Hepatocyte (in vitro differentiated cells): Measurements from ENCODE around the gene CD226. TPM values are rescaled to one million over a fixed set of nuclear protein-coding genes. Genes with fewer than 3 reads are reported as not detected.
A peak's percentile ranks its signal among the peaks of the same experiment; 100 is the strongest.
"Not testable (repeated sequence)": the region's sequence is repeated elsewhere in the genome, so short reads cannot be mapped to it uniquely, and the experiment has no call there.

Experiments used
- DNase-seq: peaks from one replicate; pipeline ENCODE4 v3.0.0-alpha.2; 2016; ENCODE audit warnings: low spot score
- H2AFZ ChIP-seq: fragments of 200-600 bp; sonication (generic); 2 replicates; pipeline ENCODE4 v1.6.0; 2016; ENCODE audit warnings: antibody characterized with exemption, mild to moderate bottlenecking
- H3K27ac ChIP-seq: fragments of 200-600 bp; sonication (generic); 2 replicates; pipeline ENCODE4 v1.5.1; 2016; ENCODE audit warnings: mild to moderate bottlenecking
- H3K27me3 ChIP-seq: fragments of 200-600 bp; sonication (generic); 2 replicates; pipeline ENCODE4 v1.6.1; 2016
- H3K36me3 ChIP-seq: fragments of 200-600 bp; sonication (generic); replicated peaks from 2 replicates; pipeline ENCODE4 v1.5.1; 2016; ENCODE audit warnings: low read depth; ENCODE audit not compliant: insufficient read depth
- H3K4me1 ChIP-seq: fragments of 200-600 bp; sonication (generic); 2 replicates; pipeline ENCODE4 v1.5.1; 2016; ENCODE audit warnings: mild to moderate bottlenecking, moderate library complexity; ENCODE audit not compliant: insufficient read depth
- H3K4me2 ChIP-seq: fragments of 200-600 bp; sonication (generic); 2 replicates; pipeline ENCODE4 v1.6.0; 2016
- H3K4me3 ChIP-seq: fragments of 200-600 bp; sonication (generic); 2 replicates; pipeline ENCODE4 v1.5.1; 2016; ENCODE audit warnings: mild to moderate bottlenecking
- H3K79me2 ChIP-seq: fragments of 200-600 bp; sonication (generic); 2 replicates; pipeline ENCODE4 v1.6.0; 2017; ENCODE audit warnings: mild to moderate bottlenecking
- H3K9me2 ChIP-seq: fragments of 200-600 bp; sonication (generic); replicated peaks from 2 replicates; pipeline ENCODE4 v1.6.0; 2017; ENCODE audit warnings: mild to moderate bottlenecking; ENCODE audit not compliant: insufficient read depth
- H3K9me3 ChIP-seq: fragments of 200-600 bp; sonication (generic); 2 replicates; pipeline ENCODE4 v1.5.1; 2016; ENCODE audit warnings: low read depth, mild to moderate bottlenecking
- H4K20me1 ChIP-seq: fragments of 200-600 bp; sonication (generic); 2 replicates; pipeline ENCODE4 v1.6.0; 2016; ENCODE audit warnings: mild to moderate bottlenecking; ENCODE audit not compliant: insufficient read depth, poor library complexity, severe bottlenecking
- EZH2 ChIP-seq: fragments of 200-600 bp; sonication (generic); IDR thresholded peaks from 2 replicates; pipeline ENCODE4 v1.6.1; 2016; ENCODE audit warnings: antibody characterized with exemption, mild to moderate bottlenecking, borderline replicate concordance
- EZH2phosphoT487 ChIP-seq: fragments of 200-600 bp; sonication (generic); IDR thresholded peaks from one replicate; pipeline ENCODE4 v1.6.1; 2018; ENCODE audit warnings: antibody characterized with exemption, mild to moderate bottlenecking, low read depth, moderate library complexity; ENCODE audit not compliant: unreplicated experiment, severe bottlenecking
- WGBS: methylation state at CpG from one replicate; pipeline ENCODE4 v1.1.6; 2016; ENCODE audit warnings: low lambda C conversion rate; ENCODE audit errors: missing lambda C conversion rate; 5-methylcytosine and 5-hydroxymethylcytosine counted together
- polyA plus RNA-seq: library from polyadenylated mRNA; unstranded; fragments of >200 nt; fragmentation: Nextera tagmentation; extraction: Ambion mirVana; gene quantifications from 2 replicates; pipeline ENCODE4 v1.2.1, GENCODE V29; 2016
- total RNA-seq: library from RNA; depleted of rRNA; stranded (reverse); fragments of >200 nt; gene quantifications from 2 replicates; pipeline ENCODE4 v1.2.3, GENCODE V29; 2014
- TF ChIP-seq, protein P1 (sequence below): fragments of 200-600 bp; sonication (generic); IDR thresholded peaks from 2 replicates; pipeline ENCODE4 v1.5.1; 2016; ENCODE audit warnings: antibody characterized with exemption, mild to moderate bottlenecking; ENCODE audit not compliant: poor library complexity

Gene CD226
- total and polyA plus RNA-seq, 2 experiments from 2014 or later, result 0.07 TPM; not detected in 1

DNA sequence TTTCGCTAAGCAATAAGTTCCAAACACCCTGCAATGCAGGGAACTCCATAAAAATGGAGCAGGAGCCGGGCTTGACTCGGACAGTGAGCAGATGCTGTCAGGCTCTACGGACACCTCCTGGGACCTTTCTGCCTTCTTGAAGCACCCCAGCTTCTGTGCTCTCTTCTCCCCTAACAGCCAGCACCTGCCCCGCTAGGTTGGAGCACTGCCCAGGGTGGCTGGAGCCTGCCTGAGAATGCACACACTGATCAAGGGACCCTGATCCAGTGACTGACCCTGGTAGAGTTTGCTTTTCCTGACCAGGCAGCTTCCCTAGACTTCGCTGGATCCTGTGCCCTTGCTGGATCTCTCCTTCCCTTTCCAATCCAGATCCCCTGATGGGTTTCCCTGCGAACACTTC, 40.9 kb downstream of the CD226 start:
- TF ChIP-seq, protein P1, sequence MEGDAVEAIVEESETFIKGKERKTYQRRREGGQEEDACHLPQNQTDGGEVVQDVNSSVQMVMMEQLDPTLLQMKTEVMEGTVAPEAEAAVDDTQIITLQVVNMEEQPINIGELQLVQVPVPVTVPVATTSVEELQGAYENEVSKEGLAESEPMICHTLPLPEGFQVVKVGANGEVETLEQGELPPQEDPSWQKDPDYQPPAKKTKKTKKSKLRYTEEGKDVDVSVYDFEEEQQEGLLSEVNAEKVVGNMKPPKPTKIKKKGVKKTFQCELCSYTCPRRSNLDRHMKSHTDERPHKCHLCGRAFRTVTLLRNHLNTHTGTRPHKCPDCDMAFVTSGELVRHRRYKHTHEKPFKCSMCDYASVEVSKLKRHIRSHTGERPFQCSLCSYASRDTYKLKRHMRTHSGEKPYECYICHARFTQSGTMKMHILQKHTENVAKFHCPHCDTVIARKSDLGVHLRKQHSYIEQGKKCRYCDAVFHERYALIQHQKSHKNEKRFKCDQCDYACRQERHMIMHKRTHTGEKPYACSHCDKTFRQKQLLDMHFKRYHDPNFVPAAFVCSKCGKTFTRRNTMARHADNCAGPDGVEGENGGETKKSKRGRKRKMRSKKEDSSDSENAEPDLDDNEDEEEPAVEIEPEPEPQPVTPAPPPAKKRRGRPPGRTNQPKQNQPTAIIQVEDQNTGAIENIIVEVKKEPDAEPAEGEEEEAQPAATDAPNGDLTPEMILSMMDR, result no peak
- TF ChIP-seq EZH2phosphoT487 (no peak), EZH2 (no peak)

DNA sequence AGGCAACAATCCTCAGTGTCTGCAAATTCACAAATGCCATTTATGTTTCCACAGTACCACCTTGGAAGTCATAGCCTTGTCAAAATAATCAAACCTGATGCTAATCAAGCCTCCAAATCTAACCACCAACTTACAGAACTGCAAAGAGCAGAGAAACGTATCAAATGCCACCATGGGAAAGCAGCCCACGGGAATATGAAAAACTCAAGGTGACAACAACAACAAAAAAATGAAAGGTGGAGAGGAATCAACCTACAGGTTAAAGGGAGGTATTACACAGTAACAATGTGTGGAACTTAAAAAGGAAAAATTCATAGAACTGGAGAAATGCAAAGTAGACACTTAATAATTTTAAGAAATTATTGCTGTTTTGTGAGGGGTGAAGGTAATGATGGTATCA, 46.7 kb downstream of the CD226 start:
- H3K9me3 ChIP-seq, result peaks cover 3% of the 10 kb centered on the region
- H3K9me2 ChIP-seq, result no peaks in the 10 kb centered on the region
- no peaks in the 10 kb centered on the region for H3K27me3 ChIP-seq
- WGBS, result 97% methylated on average over 2 of the region's 2 CpGs
- DNase-seq, result no peak
- no peaks in the 10 kb centered on the region for H3K36me3 ChIP-seq
- H3K4me2 ChIP-seq, result no peak overlapping the region
- no peaks in the 10 kb centered on the region for H4K20me1 ChIP-seq
- no peak overlapping the region for H2AFZ ChIP-seq
- no peaks in the 10 kb centered on the region for H3K4me1 ChIP-seq
- H3K79me2 ChIP-seq, result no peaks in the 10 kb centered on the region
- H3K27ac ChIP-seq, result no peak overlapping the region
- TF ChIP-seq EZH2phosphoT487, result no peak
- TF ChIP-seq, protein P1, result peak; percentile 3
- no peak overlapping the region for H3K4me3 ChIP-seq

More for the DNA sequence above, 40.9 kb downstream of the CD226 start:
- H3K9me3 ChIP-seq, result no peaks in the 10 kb centered on the region
- H3K4me2 ChIP-seq, result no peak overlapping the region
- DNase-seq, result no peak
- H4K20me1 ChIP-seq, result no peaks in the 10 kb centered on the region
- 97% methylated on average over 7 of the region's 7 CpGs for WGBS
- no peak overlapping the region for H3K4me3 ChIP-seq
- no peaks in the 10 kb centered on the region for H3K79me2 ChIP-seq
- H3K36me3 ChIP-seq, result no peaks in the 10 kb centered on the region
- H3K27me3 ChIP-seq, result no peaks in the 10 kb centered on the region
- no peak overlapping the region for H2AFZ ChIP-seq
- no peaks in the 10 kb centered on the region for H3K4me1 ChIP-seq
- no peak overlapping the region for H3K27ac ChIP-seq
- no peaks in the 10 kb centered on the region for H3K9me2 ChIP-seq

DNA sequence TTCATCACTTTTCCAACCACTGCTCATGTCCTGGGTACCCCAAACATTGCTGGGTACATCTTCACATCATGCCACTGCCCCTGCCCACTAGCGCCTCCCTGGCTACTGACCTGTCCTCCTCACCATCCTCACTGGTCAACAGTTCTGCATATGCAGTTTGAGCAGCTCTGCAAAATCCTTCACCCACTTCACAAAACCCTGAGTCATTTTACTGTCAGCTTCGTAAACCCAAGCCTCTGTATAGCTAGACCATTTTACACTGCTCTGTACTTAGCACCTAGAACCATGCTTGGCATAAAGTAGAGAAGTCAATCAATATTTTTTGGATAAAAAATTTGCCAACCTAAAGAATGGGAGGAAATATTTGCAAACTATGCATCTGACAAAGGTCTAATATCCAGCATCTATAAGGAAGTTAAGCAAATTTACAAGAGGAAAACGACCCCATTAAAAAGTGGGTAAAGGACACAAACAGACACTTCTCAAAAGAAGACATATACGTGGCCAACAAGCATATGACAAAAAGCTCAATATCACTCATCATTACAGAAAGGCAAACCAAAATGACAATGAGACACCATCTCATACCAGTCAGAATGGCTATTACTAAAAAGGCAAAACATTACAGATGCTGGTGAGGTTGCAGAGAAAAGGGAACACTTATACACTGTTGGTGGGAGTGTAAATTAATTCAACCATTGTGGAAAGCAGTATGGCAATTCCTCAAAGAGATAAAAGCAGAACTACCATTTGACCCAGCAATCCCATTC, 48.3 kb downstream of the CD226 start:
- H3K4me1 ChIP-seq, H3K36me3 ChIP-seq, H3K9me3 ChIP-seq, H3K27me3 ChIP-seq, H3K4me3 ChIP-seq, H3K9me2 ChIP-seq, H3K27ac ChIP-seq, H2AFZ ChIP-seq, H3K79me2 ChIP-seq, H3K4me2 ChIP-seq, H4K20me1 ChIP-seq, DNase-seq: not testable (repeated sequence)
- 91% methylated on average over 4 of the region's 4 CpGs for WGBS

DNA sequence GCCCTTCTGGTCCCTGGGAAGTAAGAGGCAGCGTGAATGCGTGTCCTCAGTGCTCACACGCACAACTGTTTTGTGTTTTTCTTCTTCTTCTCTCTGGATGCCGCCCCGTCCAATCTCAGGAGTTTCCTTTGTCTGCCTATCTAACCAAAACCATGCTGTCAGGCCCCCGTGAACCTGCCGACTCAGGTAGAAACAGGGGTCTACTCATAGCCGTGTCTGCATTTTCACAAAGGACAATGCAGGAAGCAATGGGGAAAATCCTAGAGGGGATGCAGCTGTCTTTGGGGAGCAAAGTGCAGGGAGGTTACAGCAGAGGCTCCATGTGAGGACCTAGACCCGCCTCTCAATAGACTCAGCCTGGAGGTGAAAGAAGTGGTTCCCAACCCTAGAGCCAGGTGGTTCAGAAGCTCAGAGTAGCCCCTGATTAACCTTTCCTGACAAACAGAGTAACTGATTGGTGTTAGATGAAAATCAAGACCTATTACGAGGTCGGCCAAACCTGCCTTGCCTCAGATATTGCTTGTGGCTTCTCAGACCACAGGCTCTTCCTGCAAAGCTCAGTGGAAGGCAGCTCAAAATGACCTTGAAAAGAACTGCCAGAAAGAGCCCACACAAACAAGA, 49.3 kb downstream of the CD226 start:
- no peak overlapping the region for H3K4me3 ChIP-seq
- no peak overlapping the region for H2AFZ ChIP-seq
- H3K27me3 ChIP-seq, result no peaks in the 10 kb centered on the region
- no peak for TF ChIP-seq EZH2
- no peak for TF ChIP-seq EZH2phosphoT487
- TF ChIP-seq, protein P1, result no peak
- DNase-seq, result no peak
- H3K9me3 ChIP-seq, result peaks cover 3% of the 10 kb centered on the region
- H4K20me1 ChIP-seq, result no peaks in the 10 kb centered on the region
- no peak overlapping the region for H3K27ac ChIP-seq
- no peaks in the 10 kb centered on the region for H3K9me2 ChIP-seq
- no peak overlapping the region for H3K4me2 ChIP-seq
- no peaks in the 10 kb centered on the region for H3K4me1 ChIP-seq
- WGBS, result 72% methylated on average over 11 of the region's 11 CpGs
- no peaks in the 10 kb centered on the region for H3K36me3 ChIP-seq
- no peaks in the 10 kb centered on the region for H3K79me2 ChIP-seq
